CD4-positive, alpha-beta memory T cell (primary cell): ENCODE results near the gene SHC2. TPM values are rescaled to one million over a fixed set of nuclear protein-coding genes. Genes with fewer than 3 reads are reported as not detected.

Experiments used
- CTCF ChIA-PET: fragments of 350-600 bp; sonication (Branson Sonifier 250); formaldehyde crosslinking; loops from one replicate; lab custom pipeline; 2021; ENCODE audit warnings: inconsistent platforms; ENCODE audit not compliant: partially characterized antibody; lab: Charles Lee
- POLR2A ChIA-PET: fragments of 350-600 bp; sonication (Branson Sonifier 250); formaldehyde crosslinking; loops from one replicate; lab custom pipeline; 2021; ENCODE audit not compliant: partially characterized antibody; lab: Charles Lee
- DNase-seq, 5 donors: peaks; one replicate each; pipeline versions ENCODE4 v3.0.0 to v3.0.0-alpha.2; 2020 to 2022; ENCODE audit warnings: mixed read lengths in 1 of 5
- H3K27ac ChIP-seq: one replicate; pipeline ENCODE4 v1.7.0; 2013; ENCODE audit warnings: low read depth, low read length
- H3K27me3 ChIP-seq: 2 replicates; pipeline ENCODE4 v1.7.0; 2013; ENCODE audit warnings: mild to moderate bottlenecking, low read length, moderate library complexity; ENCODE audit not compliant: insufficient read depth
- H3K36me3 ChIP-seq: 2 replicates; pipeline ENCODE4 v1.7.0; 2013; ENCODE audit warnings: mild to moderate bottlenecking, low read length, moderate library complexity; ENCODE audit not compliant: insufficient read depth
- H3K4me1 ChIP-seq: 2 replicates; pipeline ENCODE4 v1.7.0; 2013; ENCODE audit warnings: mild to moderate bottlenecking, low read length, moderate library complexity; ENCODE audit not compliant: insufficient read depth
- H3K4me3 ChIP-seq, 2 donors: one replicate each; pipeline ENCODE4 v1.7.0; 2013; ENCODE audit warnings: low read length in 2 of 2, mild to moderate bottlenecking in 1 of 2
- H3K9me3 ChIP-seq, 2 donors: one replicate each; pipeline ENCODE4 v1.7.0; 2013; ENCODE audit warnings: low read length in 2 of 2, control low read depth in 1 of 2; ENCODE audit not compliant: control insufficient read depth in 1 of 2
- H3K27ac Mint-ChIP-seq, 7 donors: one replicate each; pipeline ENCODE4 v1.8.0; 2020 to 2021; ENCODE audit warnings: mixed read lengths in 7 of 7, mild to moderate bottlenecking in 6 of 7, inconsistent platforms in 3 of 7, moderate library complexity in 3 of 7
- H3K27me3 Mint-ChIP-seq, 2 donors: one replicate each; pipeline ENCODE4 v1.8.0; 2020 to 2021; ENCODE audit warnings: mixed read lengths in 2 of 2
- H3K36me3 Mint-ChIP-seq, 2 donors: one replicate each; pipeline ENCODE4 v1.8.0; 2020 to 2021; ENCODE audit warnings: mixed read lengths in 2 of 2, inconsistent platforms in 1 of 2, mild to moderate bottlenecking in 1 of 2
- H3K4me1 Mint-ChIP-seq, 4 donors: one replicate each; pipeline ENCODE4 v1.8.0; 2020 to 2021; ENCODE audit warnings: mixed read lengths in 4 of 4, mild to moderate bottlenecking in 1 of 4
- H3K4me3 Mint-ChIP-seq, 8 donors: one replicate each; pipeline ENCODE4 v1.8.0; 2020 to 2021; ENCODE audit warnings: mixed read lengths in 8 of 8, mild to moderate bottlenecking in 7 of 8, moderate library complexity in 6 of 8, inconsistent platforms in 3 of 8
- H3K9me3 Mint-ChIP-seq, 8 donors: one replicate each; pipeline ENCODE4 v1.8.0; 2020 to 2021; ENCODE audit warnings: mixed read lengths in 8 of 8, mild to moderate bottlenecking in 5 of 8, inconsistent platforms in 3 of 8, moderate library complexity in 1 of 8
- intact Hi-C: fragments of 100-400 bp; cut with micrococcal nuclease; formaldehyde crosslinking; loops from one replicate; pipeline ENCODE4 v1.15.1; 2023
- polyA plus RNA-seq, 2 donors: library from polyadenylated mRNA; unstranded; fragments of 300-500 nt; fragmentation: Illumina TruSeq; gene quantifications; one replicate each; pipeline ENCODE4 v1.2.3, GENCODE V29; 2021
- total RNA-seq, 2 experiments: library from RNA; stranded (reverse); gene quantifications; one replicate each; pipeline ENCODE4 v1.2.3, GENCODE V29; 2021

The SHC2 gene
- total and polyA plus RNA-seq, 4 experiments from 2014 or later: 0.55 to 0.64 TPM; not detected in 2

DNA sequence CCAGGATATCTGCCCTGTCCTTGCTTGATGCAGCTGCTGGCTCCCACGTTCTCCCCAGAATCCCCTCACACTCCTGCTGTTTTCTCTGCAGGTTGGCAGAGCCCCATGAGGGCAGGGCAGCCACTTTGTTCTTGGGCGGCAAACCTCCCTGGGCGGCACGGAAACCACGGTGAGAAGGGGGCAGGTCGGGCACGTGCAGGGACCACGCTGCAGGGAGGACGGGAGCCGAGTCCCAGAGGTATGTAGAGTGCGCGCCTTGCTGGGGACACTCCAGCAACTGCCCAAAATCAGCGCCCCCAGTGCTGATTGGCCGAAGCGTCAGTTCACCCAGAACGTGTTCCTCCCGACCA lies 86.0 kb downstream of the SHC2 start:
- no peaks in the 10 kb centered on the region for H3K36me3 ChIP-seq
- H3K27me3 ChIP-seq: no peaks in the 10 kb centered on the region
- Mint-ChIP-seq H3K27me3 (peaks cover 4 to 24% of the 10 kb centered on the region in 2 donors), H3K27ac (no peak overlapping the region), H3K9me3 (peaks cover 0 to 2% (median 0%) of the 10 kb centered on the region in 8 donors), H3K4me1 (peaks cover 0 to 4% (median 0%) of the 10 kb centered on the region in 4 donors), H3K36me3 (no peaks in the 10 kb centered on the region), H3K4me3 (no peak overlapping the region)
- H3K4me3 ChIP-seq: no peak overlapping the region
- no peak for DNase-seq
- intact Hi-C loops: no loop called here
- CTCF ChIA-PET: no interaction called here
- POLR2A ChIA-PET: no interaction called here
- no peaks in the 10 kb centered on the region for H3K9me3 ChIP-seq
- no peak overlapping the region for H3K27ac ChIP-seq
- H3K4me1 ChIP-seq: no peaks in the 10 kb centered on the region

GRCh38 chr19:374183-374885 lies 86.5 kb downstream of the SHC2 start:
- no peaks in the 10 kb centered on the region for H3K27me3 ChIP-seq
- Mint-ChIP-seq H3K4me1 (peaks cover 0 to 4% (median 0%) of the 10 kb centered on the region in 4 donors), H3K27me3 (peaks cover 4 to 29% of the 10 kb centered on the region in 2 donors), H3K4me3 (no peak overlapping the region), H3K27ac (no peak overlapping the region), H3K9me3 (peaks cover 0 to 2% (median 0%) of the 10 kb centered on the region in 8 donors), H3K36me3 (no peaks in the 10 kb centered on the region)
- no peaks in the 10 kb centered on the region for H3K36me3 ChIP-seq
- H3K9me3 ChIP-seq: no peaks in the 10 kb centered on the region
- no peaks in the 10 kb centered on the region for H3K4me1 ChIP-seq
- intact Hi-C loops: no loop called here
- CTCF ChIA-PET: no interaction called here
- POLR2A ChIA-PET: no interaction called here
- H3K4me3 ChIP-seq: no peak overlapping the region
- no peak for DNase-seq
- no peak overlapping the region for H3K27ac ChIP-seq

- no peak for DNase-seq
- Histone ChIP-seq H3K27me3 (no peaks in the 10 kb centered on the region), H3K27ac (no peak overlapping the region), H3K4me3 (no peak overlapping the region), H3K36me3 (no peaks in the 10 kb centered on the region), H3K9me3 (no peaks in the 10 kb centered on the region), H3K4me1 (no peaks in the 10 kb centered on the region)
- no peaks in the 10 kb centered on the region for H3K36me3 Mint-ChIP-seq
- POLR2A ChIA-PET: no interaction called here
- H3K4me3 Mint-ChIP-seq: no peak overlapping the region
- peaks cover 0 to 4% (median 0%) of the 10 kb centered on the region in 4 donors for H3K4me1 Mint-ChIP-seq
- H3K27ac Mint-ChIP-seq: no peak overlapping the region
- CTCF ChIA-PET: no interaction called here
- peaks cover 0 to 2% (median 0%) of the 10 kb centered on the region in 8 donors for H3K9me3 Mint-ChIP-seq
- intact Hi-C loops: no loop called here
- H3K27me3 Mint-ChIP-seq: peaks cover 4 to 34% of the 10 kb centered on the region in 2 donors
Observed at GRCh38 chr19:373391-374182, 87.2 kb downstream of the SHC2 start.

DNA sequence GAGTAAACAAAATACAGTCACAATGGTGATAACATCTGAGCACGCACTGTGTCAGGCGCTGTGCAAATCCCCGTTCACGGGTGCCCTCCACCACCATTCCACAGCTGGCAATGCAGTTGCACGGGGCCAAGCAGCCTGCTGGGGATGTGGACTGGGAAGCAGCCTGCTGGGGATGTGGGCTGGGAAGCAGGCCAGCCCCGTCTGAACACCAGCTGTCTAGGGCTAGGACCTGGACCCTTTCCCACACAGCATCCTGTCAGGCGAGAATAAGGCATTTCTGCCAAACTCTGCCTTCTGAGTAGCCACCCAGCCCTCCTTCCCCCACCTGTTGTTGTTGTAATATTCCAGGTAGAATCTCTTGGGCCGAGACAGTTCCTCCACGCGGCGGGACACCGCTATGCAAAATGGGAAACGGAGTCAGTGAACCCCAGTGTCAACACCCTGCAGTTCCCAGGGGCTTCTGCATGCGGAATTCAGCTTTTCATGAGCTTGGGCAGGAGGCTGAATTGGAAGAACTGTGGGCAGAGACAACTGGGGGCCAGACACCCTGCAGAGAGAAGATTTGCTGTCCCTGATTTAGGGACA lies 88.4 kb downstream of the SHC2 start:
- POLR2A ChIA-PET: no interaction called here
- intact Hi-C loops: no loop called here

DNA sequence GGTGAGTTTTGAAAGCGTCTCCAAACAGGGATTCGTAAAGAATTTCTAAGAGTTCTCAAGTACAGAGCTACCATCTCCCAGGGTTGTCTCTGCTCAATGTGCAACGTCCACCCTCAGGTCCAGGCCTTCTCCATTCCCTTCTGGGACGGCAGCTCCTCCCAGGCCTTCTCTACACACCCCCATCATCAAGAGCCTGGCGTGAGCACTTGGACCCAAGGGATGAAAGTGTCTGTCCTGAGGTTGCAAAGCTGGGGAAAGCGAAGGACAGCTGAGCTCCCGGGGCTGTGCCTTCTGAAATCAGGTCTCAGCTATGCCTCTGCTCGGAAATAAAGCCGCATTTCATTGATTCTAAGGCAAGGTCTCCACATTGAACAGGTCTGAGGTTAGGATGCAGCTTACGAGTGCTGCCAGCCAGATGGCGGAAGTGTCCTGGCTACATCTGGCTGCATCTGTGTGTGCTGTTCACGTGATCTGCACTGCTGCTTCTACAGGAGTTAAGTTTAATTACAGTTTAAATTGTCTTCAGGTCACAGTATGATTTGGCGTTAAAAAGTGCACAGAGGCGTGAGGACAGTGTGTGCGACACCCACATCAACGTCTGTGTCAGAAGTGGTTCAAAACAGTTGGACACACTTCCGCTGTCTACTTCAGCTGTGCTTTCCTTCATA lies 89.2 kb downstream of the SHC2 start:
- POLR2A ChIA-PET: no interaction called here
- CTCF ChIA-PET: no interaction called here
- no peak for DNase-seq

More for the DNA sequence above, 88.4 kb downstream of the SHC2 start:
- Histone ChIP-seq H3K27ac (no peak overlapping the region), H3K4me1 (no peaks in the 10 kb centered on the region), H3K27me3 (no peaks in the 10 kb centered on the region), H3K9me3 (no peaks in the 10 kb centered on the region), H3K36me3 (no peaks in the 10 kb centered on the region), H3K4me3 (no peak overlapping the region)
- peaks cover 4 to 37% of the 10 kb centered on the region in 2 donors for H3K27me3 Mint-ChIP-seq
- H3K4me3 Mint-ChIP-seq: no peak overlapping the region
- H3K36me3 Mint-ChIP-seq: no peaks in the 10 kb centered on the region
- peaks cover 0 to 2% (median 0%) of the 10 kb centered on the region in 8 donors for H3K9me3 Mint-ChIP-seq
- CTCF ChIA-PET: no interaction called here
- H3K27ac Mint-ChIP-seq: no peak overlapping the region
- no peaks in the 10 kb centered on the region for H3K4me1 Mint-ChIP-seq
- DNase-seq: no peak

GRCh38 chr19:370641-371330 lies 90.0 kb downstream of the SHC2 start:
- Mint-ChIP-seq H3K27me3 (peaks cover 7 to 41% of the 10 kb centered on the region in 2 donors), H3K36me3 (peaks cover 0 to 4% of the 10 kb centered on the region in 2 donors), H3K27ac (no peak overlapping the region), H3K4me1 (no peaks in the 10 kb centered on the region), H3K4me3 (no peak overlapping the region), H3K9me3 (peaks cover 0 to 3% (median 0%) of the 10 kb centered on the region in 8 donors)
- Histone ChIP-seq H3K27me3 (no peaks in the 10 kb centered on the region), H3K4me3 (no peak overlapping the region), H3K36me3 (no peaks in the 10 kb centered on the region), H3K27ac (no peak overlapping the region), H3K4me1 (no peaks in the 10 kb centered on the region), H3K9me3 (no peaks in the 10 kb centered on the region)
- intact Hi-C loops: no loop called here
- ChIA-PET CTCF (interaction anchor here (0.7 kb wide), 1 partner anchor 35 kb away, joined by 3 read pairs; no protein-coding TSS in a partner anchor), POLR2A (no interaction called here)
- DNase-seq: no peak

More for the DNA sequence above, 89.2 kb downstream of the SHC2 start:
- Mint-ChIP-seq H3K9me3 (peaks cover 0 to 3% (median 0%) of the 10 kb centered on the region in 8 donors), H3K4me1 (no peaks in the 10 kb centered on the region), H3K27ac (peak overlapping the region in 1 of 7 donors; percentile 21), H3K27me3 (peaks cover 4 to 43% of the 10 kb centered on the region in 2 donors), H3K4me3 (no peak overlapping the region), H3K36me3 (peaks cover 0 to 4% of the 10 kb centered on the region in 2 donors)
- intact Hi-C loops: no loop called here
- no peaks in the 10 kb centered on the region for H3K36me3 ChIP-seq
- H3K27ac ChIP-seq: no peak overlapping the region
- H3K9me3 ChIP-seq: no peaks in the 10 kb centered on the region
- H3K4me1 ChIP-seq: no peaks in the 10 kb centered on the region
- no peaks in the 10 kb centered on the region for H3K27me3 ChIP-seq
- H3K4me3 ChIP-seq: no peak overlapping the region
